Gastrocnemius medialis (tissue), 4 donors: Measurements from ENCODE around the gene FCHSD1.

Experiments used
- CTCF ChIP-seq, 5 experiments: fragments of 450-650 bp in 3 of 5; fragments of 200-600 bp in 2 of 5; sonication (generic) in 2 of 5; IDR thresholded peaks in 4 of 5; conservative IDR thresholded peaks in 1 of 5; 1 replicate in 4 of 5; 2 replicates in 1 of 5; pipeline ENCODE4 v1.5.1; 2016 to 2019; ENCODE audit warnings: antibody characterized with exemption in 5 of 5, mild to moderate bottlenecking in 3 of 5, moderate library complexity in 3 of 5
- POLR2A ChIP-seq, 2 donors: fragments of 450-650 bp; IDR thresholded peaks; one replicate each; pipeline ENCODE4 v1.6.1; 2017; ENCODE audit warnings: antibody characterized with exemption in 2 of 2, mild to moderate bottlenecking in 2 of 2, moderate library complexity in 2 of 2

GRCh38 chr5:141632650-141633049, 18.6 kb downstream of the FCHSD1 start:
- TF ChIP-seq CTCF (IDR thresholded peaks at IDR 0.05 in 4 of 5, conservative IDR thresholded peaks at IDR 0.05 in 1 of 5) = no peak
- no peak for TF ChIP-seq POLR2A (IDR thresholded peaks at IDR 0.05)
